ENCODE results near the gene MRC1. TPM values are rescaled to one million over a fixed set of nuclear protein-coding genes. Genes with fewer than 3 reads are reported as not detected.

Gene MRC1
- total and polyA plus RNA-seq, 2 of the 13 experiments (the other 11 are each of a cell fraction or from before 2014, with no cell fraction given) = not detected

- TF ChIP-seq IKZF1 (IDR thresholded peaks at IDR 0.05) = no peak
- TF ChIP-seq, protein P1, sequence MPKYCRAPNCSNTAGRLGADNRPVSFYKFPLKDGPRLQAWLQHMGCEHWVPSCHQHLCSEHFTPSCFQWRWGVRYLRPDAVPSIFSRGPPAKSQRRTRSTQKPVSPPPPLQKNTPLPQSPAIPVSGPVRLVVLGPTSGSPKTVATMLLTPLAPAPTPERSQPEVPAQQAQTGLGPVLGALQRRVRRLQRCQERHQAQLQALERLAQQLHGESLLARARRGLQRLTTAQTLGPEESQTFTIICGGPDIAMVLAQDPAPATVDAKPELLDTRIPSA (CRISPR knock-in tag; IDR thresholded peaks at IDR 0.05; ENCODE audit: borderline replicate concordance) = no peak
These were observed 109.2 kb downstream of the MRC1 start (continued) for GRCh38 chr10:17918187-17918903.

- Histone ChIP-seq H3K79me2 (ENCODE audit: insufficient read depth, low read length) (no peaks in the 10 kb centered on the region), H3K4me2 (ENCODE audit: low read depth, low read length) (no peak overlapping the region), H3K4me3 (replicated peaks in 1 of 3; ENCODE audit: insufficient read depth in 1 of 3, low read depth in 2 of 3, low read length in 3 of 3) (no peak overlapping the region), H3K36me3 (replicated peaks in 1 of 2; ENCODE audit: control insufficient read depth in 1 of 2, insufficient read depth in 2 of 2, low read length in 2 of 2) (no peaks in the 10 kb centered on the region), H3K9me3 (ENCODE audit: low read length) (no peaks in the 10 kb centered on the region), H3K9ac (ENCODE audit: insufficient read depth, low read depth, low read length) (no peak overlapping the region), H2AFZ (ENCODE audit: low read length) (no peak overlapping the region), H3K27ac (ENCODE audit: extremely low read length, insufficient read depth, low read length) (no peak overlapping the region), H3K27me3 (ENCODE audit: control insufficient read depth in 1 of 2, insufficient read depth in 2 of 2, low read length in 2 of 2) (no peaks in the 10 kb centered on the region; a peak in 1 of 5 replicates), H4K20me1 (ENCODE audit: insufficient read depth, low read length) (no peaks in the 10 kb centered on the region), H3K4me1 (ENCODE audit: insufficient read depth, low read length) (no peaks in the 10 kb centered on the region)
- BruUV-seq (replicated peaks) = no TSS peak
- in situ Hi-C loops (cut with HindIII; ENCODE audit: extremely low pct_ligation_motif_present, low pct_unique_long_range_greater_than_20kb) (no loop called here), intact Hi-C loops (cut with micrococcal nuclease; ENCODE audit: unreplicated experiment) (no loop called here)
- no peak for FAIRE-seq
- CTCF ChIA-PET (ENCODE audit: low intra/inter-chr PET ratio, low total read pairs) = no interaction called here
- no peak for DNase-seq (ENCODE audit: low spot score)
- POLR2A ChIA-PET = no interaction called here
- WGBS (ENCODE audit: low lambda C conversion rate) = 6% methylated on average over 3 of the region's 3 CpGs
- ATAC-seq = no peak
- TF ChIP-seq FOSL2 (CRISPR knock-in tag; IDR thresholded peaks at IDR 0.05) = no peak
- TF ChIP-seq ZNF709 (CRISPR knock-in tag; IDR thresholded peaks at IDR 0.05) = no peak
- TF ChIP-seq SMARCE1 (IDR thresholded peaks at IDR 0.05; ENCODE audit: borderline replicate concordance) = no peak
- no peak for TF ChIP-seq ZNF468 (CRISPR knock-in tag; IDR thresholded peaks at IDR 0.05)
- no peak for TF ChIP-seq STAG1 (CRISPR knock-in tag; IDR thresholded peaks at IDR 0.05)
- TF ChIP-seq, protein P2, sequence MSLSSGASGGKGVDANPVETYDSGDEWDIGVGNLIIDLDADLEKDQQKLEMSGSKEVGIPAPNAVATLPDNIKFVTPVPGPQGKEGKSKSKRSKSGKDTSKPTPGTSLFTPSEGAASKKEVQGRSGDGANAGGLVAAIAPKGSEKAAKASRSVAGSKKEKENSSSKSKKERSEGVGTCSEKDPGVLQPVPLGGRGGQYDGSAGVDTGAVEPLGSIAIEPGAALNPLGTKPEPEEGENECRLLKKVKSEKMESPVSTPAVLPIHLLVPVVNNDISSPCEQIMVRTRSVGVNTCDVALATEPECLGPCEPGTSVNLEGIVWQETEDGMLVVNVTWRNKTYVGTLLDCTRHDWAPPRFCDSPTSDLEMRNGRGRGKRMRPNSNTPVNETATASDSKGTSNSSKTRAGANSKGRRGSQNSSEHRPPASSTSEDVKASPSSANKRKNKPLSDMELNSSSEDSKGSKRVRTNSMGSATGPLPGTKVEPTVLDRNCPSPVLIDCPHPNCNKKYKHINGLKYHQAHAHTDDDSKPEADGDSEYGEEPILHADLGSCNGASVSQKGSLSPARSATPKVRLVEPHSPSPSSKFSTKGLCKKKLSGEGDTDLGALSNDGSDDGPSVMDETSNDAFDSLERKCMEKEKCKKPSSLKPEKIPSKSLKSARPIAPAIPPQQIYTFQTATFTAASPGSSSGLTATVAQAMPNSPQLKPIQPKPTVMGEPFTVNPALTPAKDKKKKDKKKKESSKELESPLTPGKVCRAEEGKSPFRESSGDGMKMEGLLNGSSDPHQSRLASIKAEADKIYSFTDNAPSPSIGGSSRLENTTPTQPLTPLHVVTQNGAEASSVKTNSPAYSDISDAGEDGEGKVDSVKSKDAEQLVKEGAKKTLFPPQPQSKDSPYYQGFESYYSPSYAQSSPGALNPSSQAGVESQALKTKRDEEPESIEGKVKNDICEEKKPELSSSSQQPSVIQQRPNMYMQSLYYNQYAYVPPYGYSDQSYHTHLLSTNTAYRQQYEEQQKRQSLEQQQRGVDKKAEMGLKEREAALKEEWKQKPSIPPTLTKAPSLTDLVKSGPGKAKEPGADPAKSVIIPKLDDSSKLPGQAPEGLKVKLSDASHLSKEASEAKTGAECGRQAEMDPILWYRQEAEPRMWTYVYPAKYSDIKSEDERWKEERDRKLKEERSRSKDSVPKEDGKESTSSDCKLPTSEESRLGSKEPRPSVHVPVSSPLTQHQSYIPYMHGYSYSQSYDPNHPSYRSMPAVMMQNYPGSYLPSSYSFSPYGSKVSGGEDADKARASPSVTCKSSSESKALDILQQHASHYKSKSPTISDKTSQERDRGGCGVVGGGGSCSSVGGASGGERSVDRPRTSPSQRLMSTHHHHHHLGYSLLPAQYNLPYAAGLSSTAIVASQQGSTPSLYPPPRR (CRISPR knock-in tag; IDR thresholded peaks at IDR 0.05; ENCODE audit: borderline replicate concordance) = no peak
- TF ChIP-seq MAFG (CRISPR knock-in tag; IDR thresholded peaks at IDR 0.05) = no peak
- no peak for TF ChIP-seq PCBP1 (IDR thresholded peaks at IDR 0.05; ENCODE audit: borderline replicate concordance, low read depth, low read length)
- no peak for TF ChIP-seq SSRP1 (CRISPR knock-in tag; IDR thresholded peaks at IDR 0.05)
- TF ChIP-seq MIER3 (CRISPR knock-in tag; IDR thresholded peaks at IDR 0.05; ENCODE audit: borderline replicate concordance) = no peak
- no peak for TF ChIP-seq MIER2 (CRISPR knock-in tag; IDR thresholded peaks at IDR 0.05)
- TF ChIP-seq, protein P3, sequence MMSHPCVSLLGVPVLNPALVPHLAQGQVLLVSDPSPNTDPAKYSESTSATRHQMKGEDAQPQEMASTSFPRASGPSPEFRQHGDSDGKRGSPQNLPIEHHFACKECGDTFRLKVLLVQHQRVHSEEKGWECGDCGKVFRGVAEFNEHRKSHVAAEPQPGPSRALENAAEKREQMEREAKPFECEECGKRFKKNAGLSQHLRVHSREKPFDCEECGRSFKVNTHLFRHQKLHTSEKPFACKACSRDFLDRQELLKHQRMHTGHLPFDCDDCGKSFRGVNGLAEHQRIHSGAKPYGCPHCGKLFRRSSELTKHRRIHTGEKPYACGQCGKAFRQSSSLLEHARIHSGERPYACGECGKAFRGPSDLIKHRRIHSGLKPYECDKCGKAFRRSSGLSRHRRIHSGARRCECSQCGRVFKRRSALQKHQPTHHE (CRISPR knock-in tag; IDR thresholded peaks at IDR 0.05; ENCODE audit: borderline replicate concordance) = no peak
These were observed 112.2 kb downstream of the MRC1 start for GRCh38 chr10:17921378-17921777.

All from HepG2 (cell line).